Gastroesophageal sphincter (tissue), 3 donors: ENCODE results near the gene CLPTM1L.

Source experiments
- POLR2A ChIP-seq, 2 donors: fragments of 450-650 bp; IDR thresholded peaks; one replicate each; pipeline ENCODE4 v1.6.1; 2017; ENCODE audit warnings: antibody characterized with exemption in 2 of 2, mild to moderate bottlenecking in 2 of 2, moderate library complexity in 1 of 2
- POLR2AphosphoS5 ChIP-seq: sonication (generic); formaldehyde crosslinking; IDR thresholded peaks from one replicate; pipeline ENCODE4 v1.6.1; 2017; ENCODE audit warnings: antibody characterized with exemption
- TF ChIP-seq, protein P1 (sequence below), 4 experiments: fragments of 200-600 bp in 2 of 4; fragments of 450-650 bp in 2 of 4; sonication (generic) in 1 of 4; IDR thresholded peaks; one replicate each; pipeline ENCODE4 v1.5.1; 2017 to 2019; ENCODE audit warnings: antibody characterized with exemption in 4 of 4, mild to moderate bottlenecking in 2 of 4, moderate library complexity in 2 of 4

DNA sequence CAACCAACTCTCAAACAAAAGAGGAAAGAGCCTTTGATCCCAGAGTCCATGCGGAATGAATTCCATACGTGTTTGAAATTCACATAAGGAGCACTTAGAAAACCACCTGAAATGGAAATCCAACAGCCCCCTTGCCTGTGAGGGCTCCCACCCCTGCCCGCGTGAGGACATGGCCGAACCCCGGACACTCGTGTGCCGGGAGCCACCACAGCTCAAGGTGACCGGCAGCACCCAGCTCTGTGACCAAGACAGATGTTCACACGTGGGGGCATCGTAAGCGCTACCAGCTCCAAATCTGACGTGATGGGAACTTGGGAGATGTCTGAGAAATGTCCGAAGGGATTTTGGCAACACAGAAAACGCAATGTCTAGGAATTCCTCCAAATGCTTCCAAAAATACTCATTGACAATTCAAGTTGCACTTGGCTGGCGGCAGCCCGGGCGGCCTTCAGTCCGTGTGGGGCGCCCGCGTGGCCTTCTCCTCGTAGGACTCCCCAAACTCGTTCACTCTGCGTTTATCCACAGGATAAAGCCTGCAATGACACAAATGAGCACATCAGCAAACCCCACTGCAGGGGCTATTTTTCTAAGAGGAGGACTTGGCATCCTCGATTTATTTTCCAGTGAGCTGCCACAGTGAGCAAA is 26.9 kb downstream of the CLPTM1L start:
- TF ChIP-seq, protein P1, sequence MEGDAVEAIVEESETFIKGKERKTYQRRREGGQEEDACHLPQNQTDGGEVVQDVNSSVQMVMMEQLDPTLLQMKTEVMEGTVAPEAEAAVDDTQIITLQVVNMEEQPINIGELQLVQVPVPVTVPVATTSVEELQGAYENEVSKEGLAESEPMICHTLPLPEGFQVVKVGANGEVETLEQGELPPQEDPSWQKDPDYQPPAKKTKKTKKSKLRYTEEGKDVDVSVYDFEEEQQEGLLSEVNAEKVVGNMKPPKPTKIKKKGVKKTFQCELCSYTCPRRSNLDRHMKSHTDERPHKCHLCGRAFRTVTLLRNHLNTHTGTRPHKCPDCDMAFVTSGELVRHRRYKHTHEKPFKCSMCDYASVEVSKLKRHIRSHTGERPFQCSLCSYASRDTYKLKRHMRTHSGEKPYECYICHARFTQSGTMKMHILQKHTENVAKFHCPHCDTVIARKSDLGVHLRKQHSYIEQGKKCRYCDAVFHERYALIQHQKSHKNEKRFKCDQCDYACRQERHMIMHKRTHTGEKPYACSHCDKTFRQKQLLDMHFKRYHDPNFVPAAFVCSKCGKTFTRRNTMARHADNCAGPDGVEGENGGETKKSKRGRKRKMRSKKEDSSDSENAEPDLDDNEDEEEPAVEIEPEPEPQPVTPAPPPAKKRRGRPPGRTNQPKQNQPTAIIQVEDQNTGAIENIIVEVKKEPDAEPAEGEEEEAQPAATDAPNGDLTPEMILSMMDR (IDR thresholded peaks at IDR 0.05) = no peak
- TF ChIP-seq POLR2A (IDR thresholded peaks at IDR 0.05) (no peak), POLR2AphosphoS5 (no peak)
